GM12865 (cell line): ENCODE data around the gene GUCA2B.

Experiments used
- DNase-seq: peaks from one replicate; pipeline ENCODE4 v3.0.0; 2010; ENCODE audit warnings: low read depth
- H3K4me3 ChIP-seq: 2 replicates; pipeline ENCODE4 v1.5.1; 2011; ENCODE audit warnings: mild to moderate bottlenecking, low read depth, low read length, control low read depth
- CTCF ChIP-seq: IDR thresholded peaks from 2 replicates; pipeline ENCODE4 v1.5.1; 2011; ENCODE audit warnings: low read length, control low read depth, low read depth, inconsistent platforms; ENCODE audit not compliant: insufficient read depth; ENCODE audit errors: missing control alignments

The GUCA2B gene

GRCh38 chr1:42152907-42153600 is at the start of gene GUCA2B:
Gene GUCA2B, plus strand, starts transcription at chr1:42153410. Its CDS starts 41 bp downstream, at chr1:42153451.
- no peak for DNase-seq
- no peak within 1 kb of the TSS for H3K4me3 ChIP-seq
- TF ChIP-seq CTCF: no peak

GRCh38 chr1:42105025-42105424 is 48.2 kb upstream of the GUCA2B start:
- H3K4me3 ChIP-seq: no peak overlapping the region
- no peak for TF ChIP-seq CTCF
- DNase-seq: no peak

- no peak overlapping the region for H3K4me3 ChIP-seq
- no peak for TF ChIP-seq CTCF
- DNase-seq: no peak
Observed at GRCh38 chr1:42108309-42108708, 44.9 kb upstream of the GUCA2B start.

- no peak for DNase-seq
- no peak overlapping the region for H3K4me3 ChIP-seq
- TF ChIP-seq CTCF: no peak
Observed at GRCh38 chr1:42109600-42109999, 43.6 kb upstream of the GUCA2B start.

- TF ChIP-seq CTCF: no peak
- DNase-seq: no peak
- H3K4me3 ChIP-seq: no peak overlapping the region
Observed at GRCh38 chr1:42114229-42114628, 39.0 kb upstream of the GUCA2B start.

- no peak overlapping the region for H3K4me3 ChIP-seq
- DNase-seq: no peak
- no peak for TF ChIP-seq CTCF
Observed at GRCh38 chr1:42117214-42117613, 36.0 kb upstream of the GUCA2B start.

GRCh38 chr1:42118125-42118524 is 35.1 kb upstream of the GUCA2B start:
- H3K4me3 ChIP-seq: no peak overlapping the region
- DNase-seq: no peak
- TF ChIP-seq CTCF: no peak
